Loucy (cell line): Measurements from ENCODE around the gene ANKDD1A.

Experiments
- H2AFZ ChIP-seq: fragments of 200-600 bp; sonication (generic); 2 replicates; pipeline ENCODE4 v1.6.0; 2016; ENCODE audit warnings: antibody characterized with exemption, mild to moderate bottlenecking, low read length, moderate library complexity
- H3F3A ChIP-seq: fragments of 200-600 bp; 2 replicates; pipeline ENCODE4 v1.6.0; 2016; ENCODE audit warnings: antibody characterized with exemption, low read depth, mild to moderate bottlenecking
- H3K27me3 ChIP-seq: fragments of 200-600 bp; sonication (generic); 2 replicates; pipeline ENCODE4 v1.6.1; 2014; ENCODE audit warnings: low read length, mild to moderate bottlenecking; ENCODE audit not compliant: insufficient read depth, poor library complexity, severe bottlenecking
- H3K36me3 ChIP-seq: fragments of 200-600 bp; sonication (generic); 2 replicates; pipeline ENCODE4 v1.6.1; 2016; ENCODE audit warnings: low read length; ENCODE audit not compliant: insufficient read depth
- H3K4me1 ChIP-seq: fragments of 200-600 bp; sonication (generic); 2 replicates; pipeline ENCODE4 v1.5.1; 2014; ENCODE audit warnings: low read length, mild to moderate bottlenecking; ENCODE audit not compliant: insufficient read depth, poor library complexity, severe bottlenecking
- H3K4me2 ChIP-seq: fragments of 200-600 bp; sonication (generic); 2 replicates; pipeline ENCODE4 v1.6.0; 2014; ENCODE audit warnings: antibody characterized with exemption, low read length, low read depth, mild to moderate bottlenecking; ENCODE audit not compliant: poor library complexity, severe bottlenecking
- H3K4me3 ChIP-seq: fragments of 200-600 bp; sonication (generic); 2 replicates; pipeline ENCODE4 v1.5.1; 2014; ENCODE audit warnings: low read length, mild to moderate bottlenecking, mixed read lengths; ENCODE audit not compliant: poor library complexity, severe bottlenecking
- H3K79me2 ChIP-seq: fragments of 200-600 bp; sonication (generic); 2 replicates; pipeline ENCODE4 v1.6.1; 2014; ENCODE audit warnings: low read length; ENCODE audit not compliant: insufficient read depth
- H3K9ac ChIP-seq: fragments of 200-600 bp; sonication (generic); 2 replicates; pipeline ENCODE4 v1.6.0; 2014; ENCODE audit warnings: mild to moderate bottlenecking, low read depth, low read length, moderate library complexity; ENCODE audit not compliant: poor library complexity, severe bottlenecking
- H3K9me2 ChIP-seq: fragments of 200-600 bp; sonication (generic); replicated peaks from 2 replicates; pipeline ENCODE4 v1.6.1; 2016; ENCODE audit warnings: low read depth, low read length, mixed read lengths
- H3K9me3 ChIP-seq: fragments of 200-600 bp; sonication (generic); 2 replicates; pipeline ENCODE4 v1.6.1; 2014; ENCODE audit warnings: mild to moderate bottlenecking, antibody characterized with exemption, low read length, low read depth; ENCODE audit not compliant: insufficient read depth
- H4K20me1 ChIP-seq: fragments of 200-600 bp; sonication (generic); 2 replicates; pipeline ENCODE4 v1.6.0; 2014; ENCODE audit warnings: antibody characterized with exemption, low read length, mild to moderate bottlenecking; ENCODE audit not compliant: insufficient read depth, poor library complexity, severe bottlenecking
- CTCF ChIP-seq: fragments of 200-600 bp; sonication (generic); conservative IDR thresholded peaks from 2 replicates; pipeline ENCODE4 v1.5.1; 2014; ENCODE audit warnings: mild to moderate bottlenecking, antibody characterized with exemption, low read length
- EZH2phosphoT487 ChIP-seq: fragments of 200-600 bp; IDR thresholded peaks from 2 replicates; pipeline ENCODE4 v1.6.1; 2018; ENCODE audit warnings: antibody characterized with exemption, mild to moderate bottlenecking, moderate library complexity, borderline replicate concordance

ANKDD1A gene

GRCh38 chr15:64959128-64959527, 47.4 kb downstream of the ANKDD1A start:
- Histone ChIP-seq H3K4me1 (no peaks in the 10 kb centered on the region), H3K36me3 (peaks cover 68% of the 10 kb centered on the region; the same call in 1 of the 2 replicates), H3K4me2 (no peak overlapping the region), H3K9ac (no peak overlapping the region), H3K9me2 (no peaks in the 10 kb centered on the region), H4K20me1 (no peaks in the 10 kb centered on the region), H3K79me2 (no peaks in the 10 kb centered on the region), H2AFZ (no peak overlapping the region), H3F3A (no peaks in the 10 kb centered on the region), H3K4me3 (no peak overlapping the region), H3K27me3 (no peaks in the 10 kb centered on the region), H3K9me3 (no peaks in the 10 kb centered on the region)
- TF ChIP-seq EZH2phosphoT487 (no peak), CTCF (no peak)

- H3K36me3 ChIP-seq, result peaks cover 77% of the 10 kb centered on the region; the same call in 1 of the 2 replicates
- no peaks in the 10 kb centered on the region for H3K9me2 ChIP-seq
- no peaks in the 10 kb centered on the region for H3K4me1 ChIP-seq
- H3K4me2 ChIP-seq, result no peak overlapping the region
- H3K9me3 ChIP-seq, result no peaks in the 10 kb centered on the region
- H3K79me2 ChIP-seq, result no peaks in the 10 kb centered on the region
- TF ChIP-seq CTCF (no peak), EZH2phosphoT487 (no peak)
- H3K4me3 ChIP-seq, result no peak overlapping the region
- H3K27me3 ChIP-seq, result no peaks in the 10 kb centered on the region
- no peak overlapping the region for H2AFZ ChIP-seq
- no peak overlapping the region for H3K9ac ChIP-seq
- no peaks in the 10 kb centered on the region for H3F3A ChIP-seq
- H4K20me1 ChIP-seq, result no peaks in the 10 kb centered on the region
These were observed 48.5 kb downstream of the ANKDD1A start for GRCh38 chr15:64960153-64960552.

- Histone ChIP-seq H3K36me3 (peaks cover 75% of the 10 kb centered on the region; the same call in 1 of the 2 replicates), H3K4me1 (no peaks in the 10 kb centered on the region), H2AFZ (no peak overlapping the region), H4K20me1 (no peaks in the 10 kb centered on the region), H3F3A (no peaks in the 10 kb centered on the region), H3K9ac (no peak overlapping the region), H3K27me3 (no peaks in the 10 kb centered on the region), H3K4me3 (no peak overlapping the region), H3K4me2 (no peak overlapping the region), H3K79me2 (no peaks in the 10 kb centered on the region), H3K9me2 (no peaks in the 10 kb centered on the region), H3K9me3 (no peaks in the 10 kb centered on the region)
- TF ChIP-seq CTCF (peak; percentile 23), EZH2phosphoT487 (no peak)
These were observed 49.3 kb downstream of the ANKDD1A start for GRCh38 chr15:64961013-64961412.
